B cell (primary cell): ENCODE measurements around the gene PROCR.
"Not testable (repeated sequence)": the region's sequence is repeated elsewhere in the genome, so short reads cannot be mapped to it uniquely, and the experiment has no call there.

ENCODE experiments used
- EZH2 ChIP-seq: IDR thresholded peaks from 2 replicates; pipeline ENCODE4 v1.6.1; 2012; ENCODE audit warnings: borderline replicate concordance, low read depth, mild to moderate bottlenecking, moderate library complexity, low read length; ENCODE audit not compliant: insufficient read depth, poor library complexity, severe bottlenecking
- TF ChIP-seq, protein P1 (sequence below): fragments of 200-600 bp; IDR thresholded peaks from one replicate; pipeline ENCODE4 v1.8.0; 2022; ENCODE audit warnings: antibody characterized with exemption, mild to moderate bottlenecking

- TF ChIP-seq, protein P1, sequence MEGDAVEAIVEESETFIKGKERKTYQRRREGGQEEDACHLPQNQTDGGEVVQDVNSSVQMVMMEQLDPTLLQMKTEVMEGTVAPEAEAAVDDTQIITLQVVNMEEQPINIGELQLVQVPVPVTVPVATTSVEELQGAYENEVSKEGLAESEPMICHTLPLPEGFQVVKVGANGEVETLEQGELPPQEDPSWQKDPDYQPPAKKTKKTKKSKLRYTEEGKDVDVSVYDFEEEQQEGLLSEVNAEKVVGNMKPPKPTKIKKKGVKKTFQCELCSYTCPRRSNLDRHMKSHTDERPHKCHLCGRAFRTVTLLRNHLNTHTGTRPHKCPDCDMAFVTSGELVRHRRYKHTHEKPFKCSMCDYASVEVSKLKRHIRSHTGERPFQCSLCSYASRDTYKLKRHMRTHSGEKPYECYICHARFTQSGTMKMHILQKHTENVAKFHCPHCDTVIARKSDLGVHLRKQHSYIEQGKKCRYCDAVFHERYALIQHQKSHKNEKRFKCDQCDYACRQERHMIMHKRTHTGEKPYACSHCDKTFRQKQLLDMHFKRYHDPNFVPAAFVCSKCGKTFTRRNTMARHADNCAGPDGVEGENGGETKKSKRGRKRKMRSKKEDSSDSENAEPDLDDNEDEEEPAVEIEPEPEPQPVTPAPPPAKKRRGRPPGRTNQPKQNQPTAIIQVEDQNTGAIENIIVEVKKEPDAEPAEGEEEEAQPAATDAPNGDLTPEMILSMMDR, result not testable (repeated sequence)
- not testable (repeated sequence) for TF ChIP-seq EZH2
Measured at GRCh38 chr20:35201467-35201866, 29.6 kb downstream of the PROCR start.
